HG03103 (cell line): ENCODE data around the gene WSCD1.

Experiments
- ATAC-seq: cut with Tn5 transposase; IDR thresholded peaks from one replicate; pipeline ENCODE4 v1.9.1; 2021; ENCODE audit warnings: low read depth; ENCODE audit not compliant: unreplicated experiment

Gene WSCD1

GRCh38 chr17:6069539-6070429 lies at the start of gene WSCD1:
WSCD1 (plus strand) TSS chr17:6070379; CDS start chr17:6080659, 10,280 bp downstream.
- no peak for ATAC-seq

- no peak for ATAC-seq
These were observed 49.2 kb upstream of the WSCD1 start for GRCh38 chr17:6021011-6021400.

DNA sequence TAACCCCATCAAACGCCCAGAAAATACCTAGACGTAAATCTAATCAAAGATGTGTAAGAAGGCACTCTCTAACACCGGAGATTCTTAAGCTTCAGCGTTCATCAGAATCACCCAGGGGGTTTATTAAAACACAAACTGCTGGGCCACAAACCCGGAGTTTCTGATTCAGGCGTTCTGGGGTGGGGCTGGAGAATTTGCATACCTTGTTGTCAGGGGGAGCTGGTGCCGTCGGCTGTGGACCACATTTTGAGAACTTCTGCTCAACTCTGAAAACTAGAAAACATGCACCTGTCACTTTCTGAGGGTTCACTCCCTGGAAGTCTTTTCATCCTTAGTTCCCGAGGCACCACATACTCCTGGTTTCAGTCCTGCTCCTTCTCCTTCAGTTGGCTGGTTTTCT lies 48.6 kb upstream of the WSCD1 start:
- ATAC-seq, result no peak

DNA sequence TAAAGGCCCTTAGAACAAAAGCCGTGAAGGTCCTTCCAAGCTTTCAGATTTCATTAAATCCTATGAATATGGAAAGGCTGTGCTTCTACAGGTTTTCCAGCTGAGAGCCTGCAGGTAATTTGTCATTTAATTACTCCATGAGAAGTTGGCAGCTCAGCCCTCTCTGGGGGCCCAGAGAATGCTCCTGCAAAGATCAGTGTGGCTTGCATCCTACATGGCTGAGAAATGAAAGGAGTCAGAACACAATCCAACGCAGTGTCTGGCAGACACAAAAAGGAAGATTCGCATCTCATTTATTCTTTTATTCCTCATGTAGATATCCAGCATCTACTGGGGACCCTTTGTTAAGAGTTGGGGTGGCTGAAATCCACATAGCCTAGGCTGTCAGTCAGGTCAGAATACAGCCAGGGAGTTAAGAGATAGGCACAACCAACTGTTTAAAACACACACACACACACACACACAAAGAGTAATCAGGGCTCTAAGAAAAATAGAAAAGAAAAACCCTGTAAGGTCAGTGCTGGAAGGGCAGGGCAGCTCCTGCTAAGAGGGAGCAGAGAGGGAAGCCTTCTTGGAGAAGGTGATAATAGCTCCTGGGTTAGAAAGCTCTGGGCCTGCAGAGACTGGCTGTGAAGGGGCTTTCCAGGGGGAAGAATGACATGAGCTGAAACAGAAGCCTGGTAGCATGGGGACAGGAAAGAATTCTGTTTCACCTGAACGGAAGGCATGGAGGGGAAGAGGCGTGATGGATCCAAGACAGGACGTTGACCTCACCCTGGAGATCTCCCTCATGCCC lies 46.9 kb upstream of the WSCD1 start:
- ATAC-seq, result no peak

DNA sequence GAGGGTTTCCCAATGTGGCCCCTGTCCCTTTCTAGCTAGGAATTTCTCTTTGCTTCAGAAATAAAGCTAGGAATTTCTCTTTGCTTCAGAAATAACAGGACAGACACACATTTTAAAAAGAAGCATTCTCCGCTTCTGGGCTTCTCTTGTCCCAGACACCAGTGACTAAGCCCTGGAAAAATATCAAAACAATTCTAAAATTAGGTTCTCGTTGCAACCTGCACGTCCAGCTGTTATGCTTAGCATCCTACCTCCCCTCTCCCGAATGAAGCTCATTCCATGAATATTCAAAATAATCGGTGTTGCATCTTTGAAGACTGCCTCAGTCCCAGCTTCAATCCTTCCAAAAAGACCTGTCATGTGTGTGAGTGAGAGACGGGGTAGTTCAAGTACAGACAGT lies 45.6 kb upstream of the WSCD1 start:
- ATAC-seq, result no peak

DNA sequence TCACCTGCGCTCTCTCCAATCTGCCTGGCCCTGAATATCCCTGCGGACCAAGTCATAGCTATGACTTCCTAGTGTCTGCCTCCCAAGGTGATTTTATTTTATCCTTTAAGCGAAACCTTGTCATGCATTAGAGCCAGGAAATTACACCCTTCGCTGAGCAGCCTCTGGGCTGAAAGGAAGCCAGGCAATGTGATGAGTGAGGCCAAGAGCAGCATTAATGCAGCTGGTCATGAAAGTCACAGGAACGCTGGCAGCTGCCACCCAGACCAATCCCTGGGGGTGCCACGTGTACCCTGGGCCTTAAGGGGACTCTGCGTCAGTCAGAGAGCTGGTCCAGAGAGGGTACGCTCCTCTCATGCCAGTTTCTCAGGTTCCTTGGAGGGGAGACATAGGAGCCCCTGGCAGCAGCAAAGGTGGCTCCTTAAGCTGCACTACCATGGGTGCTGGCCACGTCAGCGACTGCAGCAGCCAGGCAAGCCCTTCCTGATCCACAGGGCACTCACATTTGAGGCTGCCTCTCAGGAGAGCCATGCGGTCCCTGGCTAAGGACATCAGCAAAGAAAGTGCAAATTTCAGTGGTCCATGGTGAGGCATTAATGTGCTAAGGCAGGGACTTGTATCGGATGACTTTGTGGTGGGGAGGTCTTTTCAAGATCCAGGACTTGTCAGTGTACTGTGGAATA lies 42.7 kb upstream of the WSCD1 start:
- no peak for ATAC-seq

- ATAC-seq, result no peak
These were observed 41.9 kb upstream of the WSCD1 start for GRCh38 chr17:6028294-6028693.

- ATAC-seq, result no peak
These were observed 34.3 kb upstream of the WSCD1 start for GRCh38 chr17:6035801-6036394.

- ATAC-seq, result no peak
These were observed 29.7 kb upstream of the WSCD1 start for GRCh38 chr17:6040504-6040903.

DNA sequence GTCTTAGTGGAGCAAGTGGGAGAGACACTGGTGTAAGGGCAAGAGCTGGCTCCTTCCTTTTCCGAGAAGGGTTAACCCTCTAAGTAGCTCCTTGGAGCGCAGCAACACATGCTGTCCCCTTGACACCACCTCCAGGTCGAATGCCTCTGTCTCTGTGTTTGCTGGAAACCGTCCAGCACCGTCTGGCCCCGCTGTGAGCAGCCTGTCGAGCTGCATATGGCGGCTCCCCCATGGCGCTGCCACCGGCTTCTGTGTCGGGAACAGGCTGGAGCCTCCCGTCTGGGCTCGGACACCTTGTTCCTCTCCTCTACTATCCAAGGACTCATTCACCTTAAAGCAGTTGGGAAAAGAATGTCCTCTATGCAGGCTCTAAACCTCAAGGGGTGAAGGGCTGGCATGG lies 28.9 kb upstream of the WSCD1 start:
- ATAC-seq, result no peak

GRCh38 chr17:6043405-6043804 lies 26.8 kb upstream of the WSCD1 start:
- ATAC-seq, result no peak

DNA sequence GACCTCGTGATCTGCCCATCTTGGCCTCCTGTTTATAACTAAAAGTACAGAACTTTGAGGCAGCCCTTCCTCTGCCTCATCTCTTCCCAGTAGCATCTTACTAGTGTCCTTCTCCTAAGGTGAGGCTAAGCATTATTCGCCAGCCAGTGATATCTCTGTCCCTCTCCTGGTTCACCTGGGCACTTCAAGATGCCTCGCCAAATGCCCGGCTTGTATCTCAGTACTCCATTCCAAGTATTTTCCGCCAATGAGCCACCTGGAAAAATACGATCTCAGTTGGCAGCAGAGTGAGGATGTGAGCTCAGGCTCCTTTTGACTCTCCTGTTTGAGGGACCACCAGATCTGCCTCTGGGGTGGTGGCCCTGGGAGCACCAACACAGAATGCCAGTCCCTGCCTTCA lies 25.9 kb upstream of the WSCD1 start:
- ATAC-seq, result no peak

DNA sequence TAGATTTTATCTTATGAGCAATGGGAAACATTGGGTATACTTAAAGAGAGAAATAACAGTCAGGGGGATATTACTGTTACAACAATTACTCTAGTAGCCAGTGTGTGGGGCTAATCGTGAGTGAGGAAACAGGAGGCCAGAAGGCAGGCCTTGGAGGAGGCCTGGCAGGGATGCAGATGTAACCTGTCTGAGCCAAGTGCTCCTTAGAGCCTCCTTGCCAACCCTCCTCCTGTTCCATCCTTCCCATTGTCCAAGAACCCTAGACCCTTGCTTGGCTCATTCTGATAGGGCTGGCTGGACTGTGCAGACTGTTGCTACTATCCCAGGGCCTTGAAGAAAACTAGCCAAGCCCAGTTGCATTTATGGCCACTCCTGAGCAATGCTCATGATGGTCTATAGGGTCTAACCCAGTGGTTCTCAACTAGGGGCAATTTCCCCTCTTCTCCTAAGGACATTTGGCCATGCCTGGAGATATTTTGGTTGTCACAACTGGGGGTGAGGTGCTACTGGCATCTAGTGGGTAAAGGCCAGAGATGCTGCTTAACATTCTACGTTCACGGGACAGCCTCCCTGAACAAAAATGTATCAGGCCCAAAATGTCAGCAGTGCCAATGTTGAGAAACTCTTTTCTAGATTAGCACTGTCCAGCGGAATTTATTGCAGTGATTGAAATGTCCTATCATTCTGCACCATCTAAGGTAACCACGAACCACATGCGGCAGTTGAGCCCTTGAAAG lies 24.4 kb upstream of the WSCD1 start:
- no peak for ATAC-seq

DNA sequence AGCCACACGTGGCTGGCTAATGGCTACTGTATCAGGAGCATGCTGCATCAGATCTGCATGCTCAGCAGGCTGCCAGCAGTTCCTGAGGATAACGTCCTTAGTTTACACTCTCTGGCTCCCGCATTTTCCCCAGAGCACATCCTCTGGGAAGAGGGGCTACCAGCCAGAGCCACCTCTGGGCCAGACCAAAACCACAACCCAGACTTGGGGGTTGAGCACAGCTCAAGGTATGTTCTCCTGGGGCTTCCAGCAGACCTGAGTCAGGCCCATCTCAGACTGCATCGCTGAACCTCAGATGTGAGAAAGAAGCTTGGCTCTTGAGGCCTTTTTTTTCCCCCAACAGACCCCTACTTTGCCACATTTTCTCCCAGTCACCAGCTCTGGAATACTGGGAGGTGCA lies 23.7 kb upstream of the WSCD1 start:
- ATAC-seq, result no peak

DNA sequence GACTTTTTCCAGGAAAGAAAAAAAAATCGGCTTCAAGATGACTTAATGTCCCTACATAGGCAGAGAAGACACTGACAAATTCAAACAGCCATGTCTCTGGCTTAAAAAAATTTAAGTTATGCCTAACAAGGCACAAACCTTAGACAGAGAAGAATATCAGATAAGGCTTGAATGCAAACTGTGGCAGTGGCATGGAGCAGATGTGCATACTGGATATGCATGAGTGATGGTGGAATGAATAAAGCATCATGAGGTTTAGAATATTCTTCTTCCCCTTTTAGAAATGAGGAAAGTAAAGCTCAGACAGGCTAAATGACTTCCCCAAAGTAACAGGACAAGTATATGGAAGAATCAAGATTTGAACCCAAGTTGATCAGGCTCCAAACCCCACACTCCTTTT lies 23.2 kb upstream of the WSCD1 start:
- no peak for ATAC-seq

GRCh38 chr17:6047966-6048365 lies 22.2 kb upstream of the WSCD1 start:
- no peak for ATAC-seq

DNA sequence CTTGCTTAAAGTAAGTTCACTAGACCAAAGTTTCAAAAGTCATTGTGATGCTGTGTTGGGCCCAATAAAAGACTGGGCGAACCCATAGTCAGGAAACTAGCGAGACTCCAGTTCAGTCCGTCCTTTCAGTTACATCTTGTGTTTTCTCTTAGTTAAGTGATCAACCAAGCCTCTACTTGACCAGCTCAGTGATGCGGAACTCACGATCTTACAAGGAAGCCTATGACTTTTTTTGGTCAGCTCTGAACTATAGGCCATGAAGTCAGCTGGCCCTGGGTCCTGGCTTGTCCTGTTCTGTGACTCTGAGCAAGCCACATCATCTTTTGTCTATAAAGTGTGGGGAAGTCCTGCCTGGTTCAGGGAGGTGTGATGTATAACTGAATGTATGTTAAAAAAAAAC lies 21.7 kb upstream of the WSCD1 start:
- ATAC-seq, result no peak

DNA sequence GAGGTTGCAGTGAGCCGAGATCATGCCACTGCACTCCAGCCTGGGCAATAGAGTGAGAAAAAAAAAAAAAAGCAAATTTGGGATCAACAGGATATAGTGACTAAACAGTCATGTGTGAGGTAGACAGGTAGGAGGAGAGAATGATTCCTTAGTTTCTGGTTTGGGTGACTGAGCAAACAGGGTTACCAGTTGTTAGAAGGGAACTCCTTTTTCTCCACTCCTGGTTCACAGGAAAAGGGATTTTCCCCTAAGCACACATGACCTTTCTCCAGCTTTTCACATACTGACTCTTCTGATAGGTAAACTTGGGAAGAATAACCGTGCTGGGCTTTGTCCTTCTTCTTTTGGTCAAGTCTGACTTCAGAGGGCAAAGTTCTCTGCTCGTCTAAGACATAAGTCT lies 17.3 kb upstream of the WSCD1 start:
- no peak for ATAC-seq

DNA sequence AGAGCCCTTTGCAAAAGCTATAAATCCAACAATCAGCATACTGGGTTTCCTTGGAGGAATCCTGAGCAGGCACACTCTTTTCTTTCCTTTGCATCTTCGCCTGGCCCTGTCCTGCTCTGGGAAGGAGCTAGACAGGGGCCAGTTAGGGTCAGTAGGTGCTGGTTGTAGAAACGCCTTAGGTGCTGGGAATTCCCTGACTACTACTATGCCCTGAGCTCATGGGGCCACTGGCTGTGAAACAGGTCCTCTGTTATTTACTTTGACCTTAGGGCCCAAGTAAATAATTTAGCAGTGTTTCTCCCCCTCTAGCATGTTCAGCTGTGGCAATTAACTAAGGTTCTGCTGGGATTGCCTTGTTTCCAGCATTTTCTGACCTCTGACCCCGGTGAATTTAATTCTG lies 15.8 kb upstream of the WSCD1 start:
- ATAC-seq, result no peak

- ATAC-seq, result no peak
These were observed 14.1 kb upstream of the WSCD1 start for GRCh38 chr17:6056104-6056503.
